ENCODE results near the gene MAN1C1. TPM values are rescaled to one million over a fixed set of nuclear protein-coding genes. Genes with fewer than 3 reads are reported as not detected.

The MAN1C1 gene
- total and polyA plus RNA-seq, 9 of the 15 experiments (the other 6 are each of a cell fraction or from before 2014, with no cell fraction given): 0.04 to 0.44 (median 0.10) TPM; not detected in 3

GRCh38 chr1:25774206-25774803 is 157.7 kb downstream of the MAN1C1 start:
- H3K4me3 ChIP-seq: no peak overlapping the region
- peaks cover 4 to 36% of the 10 kb centered on the region in 2 experiments; a peak in 4 of 5 replicates for H3K27me3 ChIP-seq (ENCODE audit: control insufficient read depth in 2 of 2, insufficient read depth in 2 of 2, low read length in 2 of 2)
- no peak overlapping the region for H3K27ac ChIP-seq (ENCODE audit: extremely low read depth, low read depth, low read length)
- H3K9ac ChIP-seq (ENCODE audit: insufficient read depth in 1 of 2, low read depth in 2 of 2, low read length in 2 of 2): no peak overlapping the region
- ChIA-PET POLR2A (interaction anchor here (0.5 to 0.8 kb wide), 4 partner anchors 13 to 1253 kb away, joined by 3 to 4 read pairs (median 3); no protein-coding TSS in a partner anchor), CTCF (ENCODE audit: low intra/inter-chr PET ratio) (no interaction called here)
- H3K9me1 ChIP-seq (ENCODE audit: control insufficient read depth, insufficient read depth, low read length): no peaks in the 10 kb centered on the region
- peaks cover 7% of the 10 kb centered on the region; the same call in 1 of the 2 replicates for H4K20me1 ChIP-seq (replicated peaks; ENCODE audit: control insufficient read depth, insufficient read depth, low read length)
- no peak overlapping the region for H2AFZ ChIP-seq (ENCODE audit: low read depth, low read length)
- H3K36me3 ChIP-seq (ENCODE audit: control insufficient read depth, insufficient read depth, low read length): no peaks in the 10 kb centered on the region
- H3K4me1 ChIP-seq (replicated peaks in 1 of 2; ENCODE audit: control insufficient read depth in 2 of 2, insufficient read depth in 2 of 2, low read length in 2 of 2): peaks cover 0 to 31% of the 10 kb centered on the region in 2 experiments; a peak in 3 of 5 replicates
- intact Hi-C loops (cut with micrococcal nuclease): no loop called here
- ATAC-seq (no peak), DNase-seq (ENCODE audit: extremely low read depth in 1 of 4, low spot score in 3 of 4) (no peak), FAIRE-seq (no peak)
- in situ Hi-C loops (cut with MboI): no loop called here
- 30% methylated on average over 12 of the region's 13 CpGs for WGBS (ENCODE audit: insufficient coverage, low coverage, missing lambda C conversion rate)
- BruUV-seq (replicated peaks): no TSS peak
- no peaks in the 10 kb centered on the region for H3K79me2 ChIP-seq (ENCODE audit: control insufficient read depth, insufficient read depth, low read length)
- peak; percentile 36; the same call in 1 of the 2 replicates for TF ChIP-seq BCOR (IDR thresholded peaks at IDR 0.05)
- no peak for TF ChIP-seq PHF8 (IDR thresholded peaks at IDR 0.05; ENCODE audit: borderline replicate concordance, low read length)
- TF ChIP-seq CC2D1A (IDR thresholded peaks at IDR 0.05): no peak
- TF ChIP-seq RBM25 (IDR thresholded peaks at IDR 0.05; ENCODE audit: low read depth, low read length, severe bottlenecking): peak; percentile 66
- TF ChIP-seq ZNF316 (IDR thresholded peaks at IDR 0.05): no peak
- TF ChIP-seq ESRRA (IDR thresholded peaks at IDR 0.05; ENCODE audit: borderline replicate concordance, low read depth): peak; percentile 66
- no peak for TF ChIP-seq HNRNPH1 (optimal IDR thresholded peaks at IDR 0.05; ENCODE audit: low read depth, low read length)
- TF ChIP-seq TAF1 (IDR thresholded peaks at IDR 0.05; ENCODE audit: control insufficient read depth, extremely low read depth, insufficient read depth, low read length, severe bottlenecking): no peak
- H3K9me3 ChIP-seq (replicated peaks; ENCODE audit: control insufficient read depth, insufficient read depth, low read depth, low read length): no peaks in the 10 kb centered on the region
- no peak overlapping the region for H3K4me2 ChIP-seq (ENCODE audit: insufficient read depth, low read length)
